Epidermal melanocyte (primary cell): Measurements from ENCODE around the gene FRS3.

ENCODE experiments used
- DNase-seq: peaks from one replicate; pipeline ENCODE4 v3.0.0; 2011; ENCODE audit warnings: low spot score; ENCODE audit not compliant: insufficient read length

Gene FRS3

GRCh38 chr6:41791305-41791704 lies 11.6 kb upstream of the FRS3 start:
- DNase-seq = no peak

GRCh38 chr6:41790045-41790444 lies 10.3 kb upstream of the FRS3 start:
- DNase-seq = no peak

GRCh38 chr6:41789390-41789724 lies 9.7 kb upstream of the FRS3 start:
- no peak for DNase-seq

- DNase-seq = peak; percentile 90
These were observed 7.7 kb upstream of the FRS3 start, which contains the start of gene TOMM6 for GRCh38 chr6:41787219-41787917. Gene TOMM6 (plus strand): TSS chr6:41787694. CDS start chr6:41787698, 4 bp downstream.

GRCh38 chr6:41786451-41787218 lies 6.9 kb upstream of the FRS3 start:
- DNase-seq = peak; percentile 89

- no peak for DNase-seq
These were observed 6.2 kb upstream of the FRS3 start for GRCh38 chr6:41785689-41786450.

GRCh38 chr6:41785254-41785653 lies 5.6 kb upstream of the FRS3 start:
- no peak for DNase-seq

- DNase-seq = no peak
These were observed 5.0 kb upstream of the FRS3 start for GRCh38 chr6:41784581-41785171.

- no peak for DNase-seq
These were observed 3.5 kb upstream of the FRS3 start for GRCh38 chr6:41783106-41783780.

- DNase-seq = peak; percentile 7
These were observed 1.6 kb upstream of the FRS3 start for GRCh38 chr6:41781366-41781730.

- DNase-seq = peak; percentile 18
These were observed 1.1 kb upstream of the FRS3 start, which contains the start of gene PRICKLE4 for GRCh38 chr6:41780551-41781365. Gene PRICKLE4 (plus strand): TSS chr6:41780782. CDS start chr6:41783474, 2,692 bp downstream.

- no peak for DNase-seq
These were observed 364 bp downstream of the FRS3 start for GRCh38 chr6:41779336-41779735.

- no peak for DNase-seq
These were observed 805 bp downstream of the FRS3 start for GRCh38 chr6:41778895-41779294.

GRCh38 chr6:41777551-41778285 lies 2.0 kb downstream of the FRS3 start:
- DNase-seq = no peak

- DNase-seq = no peak
These were observed 4.3 kb downstream of the FRS3 start for GRCh38 chr6:41775293-41775882.

GRCh38 chr6:41774841-41775240 lies 4.9 kb downstream of the FRS3 start:
- no peak for DNase-seq

GRCh38 chr6:41771058-41771983 lies 8.4 kb downstream of the FRS3 start:
- DNase-seq = no peak

- no peak for DNase-seq
These were observed 9.2 kb downstream of the FRS3 start for GRCh38 chr6:41770381-41771057.
